Endothelial cell of umbilical vein (primary cell): ENCODE results near the gene TPCN2. TPM values are rescaled to one million over a fixed set of nuclear protein-coding genes. Genes with fewer than 3 reads are reported as not detected.

Experiments
- BruUV-seq: library from RNA; stranded (reverse); fragments of 400-500 nt; replicated peaks from 2 replicates; lab custom pipeline; 2021; lab: Mats Ljungman, UMichigan
- CTCF ChIA-PET: fragments of 300-600, 350-600 bp; sonication (Branson Sonifier 250); formaldehyde crosslinking; loops from one replicate; lab custom pipeline; 2021; ENCODE audit warnings: antibody characterized with exemption, inconsistent platforms; lab: Charles Lee
- POLR2A ChIA-PET: fragments of 300-600, 350-600 bp; sonication (Branson Sonifier 250); formaldehyde crosslinking; loops from one replicate; lab custom pipeline; 2021; ENCODE audit warnings: antibody characterized with exemption, inconsistent platforms; lab: Charles Lee
- DNase-seq: peaks from one replicate; pipeline ENCODE4 v3.0.0-alpha.2; 2011; ENCODE audit warnings: low read depth, low spot score
- FAIRE-seq: peaks from 2 replicates; lab custom pipeline; 2011; peaks lifted over from hg19 to GRCh38; lab: Jason Lieb, UNC
- H2AFZ ChIP-seq: 2 replicates; pipeline ENCODE4 v1.6.0; 2012; ENCODE audit warnings: low read depth, low read length, control low read depth, inconsistent platforms
- H3K27ac ChIP-seq: 2 replicates; pipeline ENCODE4 v1.5.1; 2011; ENCODE audit warnings: low read depth, mild to moderate bottlenecking, control low read depth, low read length, moderate library complexity; ENCODE audit not compliant: insufficient read depth
- H3K27me3 ChIP-seq, 2 experiments: 2 replicates each; pipeline versions ENCODE4 v1.6.0 to v1.6.1; 2011; ENCODE audit warnings: low read length in 2 of 2, mixed read lengths in 1 of 2; ENCODE audit not compliant: control insufficient read depth in 2 of 2, insufficient read depth in 2 of 2
- H3K36me3 ChIP-seq, 2 experiments: 2 replicates in 1 of 2; 3 replicates in 1 of 2; pipeline ENCODE4 v1.5.1; 2011; ENCODE audit warnings: low read length in 2 of 2, mild to moderate bottlenecking in 1 of 2, moderate library complexity in 1 of 2; ENCODE audit not compliant: control insufficient read depth in 2 of 2, insufficient read depth in 2 of 2; ENCODE audit errors: extremely low read depth in 1 of 2
- H3K4me1 ChIP-seq: 3 replicates; pipeline ENCODE4 v1.5.1; 2011; ENCODE audit warnings: mild to moderate bottlenecking, low read length; ENCODE audit not compliant: control insufficient read depth, insufficient read depth; ENCODE audit errors: extremely low read depth
- H3K4me2 ChIP-seq: 2 replicates; pipeline ENCODE4 v1.6.1; 2011; ENCODE audit warnings: low read length, control low read depth, mixed read lengths; ENCODE audit not compliant: insufficient read depth
- H3K4me3 ChIP-seq, 3 experiments: fragments of 200-600 bp in 1 of 3; sonication (generic), shearing (Covaris generic) in 1 of 3; replicated peaks in 1 of 3; 2 replicates each; pipeline ENCODE4 v1.5.1; 2011 to 2016; ENCODE audit warnings: control low read depth in 3 of 3, low read length in 3 of 3, mild to moderate bottlenecking in 2 of 3, inconsistent platforms in 1 of 3, low read depth in 1 of 3, moderate library complexity in 1 of 3; ENCODE audit not compliant: insufficient read depth in 1 of 3
- H3K79me2 ChIP-seq: 2 replicates; pipeline ENCODE4 v1.6.0; 2012; ENCODE audit warnings: low read length, inconsistent platforms; ENCODE audit not compliant: control insufficient read depth, insufficient read depth
- H3K9ac ChIP-seq: replicated peaks from 2 replicates; pipeline ENCODE3; 2011; ENCODE audit warnings: low read length, control low read depth; ENCODE audit not compliant: insufficient read depth; ENCODE audit errors: extremely low read depth
- H3K9me1 ChIP-seq: replicated peaks from 3 replicates; pipeline ENCODE4 v1.6.0; 2011; ENCODE audit warnings: mild to moderate bottlenecking, low read length; ENCODE audit not compliant: control insufficient read depth, insufficient read depth; ENCODE audit errors: extremely low read depth
- H3K9me3 ChIP-seq: replicated peaks from 2 replicates; pipeline ENCODE4 v1.5.1; 2012; ENCODE audit warnings: low read length, inconsistent platforms; ENCODE audit not compliant: control insufficient read depth, insufficient read depth
- H4K20me1 ChIP-seq: replicated peaks from 2 replicates; pipeline ENCODE3; 2011; ENCODE audit warnings: mild to moderate bottlenecking, low read length; ENCODE audit not compliant: control insufficient read depth, insufficient read depth; ENCODE audit errors: extremely low read depth
- EZH2 ChIP-seq: IDR thresholded peaks from 2 replicates; pipeline ENCODE4 v1.6.1; 2012; ENCODE audit warnings: borderline replicate concordance, low read depth, mild to moderate bottlenecking, moderate library complexity, low read length, inconsistent platforms; ENCODE audit not compliant: severe bottlenecking
- FOS ChIP-seq: IDR thresholded peaks from 2 replicates; pipeline ENCODE4 v1.6.1; 2011; ENCODE audit warnings: mild to moderate bottlenecking, low read length, moderate library complexity, borderline replicate concordance; ENCODE audit not compliant: insufficient read depth
- GATA2 ChIP-seq: IDR thresholded peaks from 2 replicates; pipeline ENCODE4 v1.7.0; 2011; ENCODE audit warnings: low read depth, mild to moderate bottlenecking, moderate library complexity, mixed read lengths, low read length; ENCODE audit not compliant: insufficient read length, insufficient read depth
- JUN ChIP-seq: IDR thresholded peaks from 2 replicates; pipeline ENCODE4 v1.6.1; 2011; ENCODE audit warnings: borderline replicate concordance, low read depth; ENCODE audit not compliant: insufficient read length, insufficient read depth
- MYC ChIP-seq: IDR thresholded peaks from one replicate; pipeline ENCODE4 v1.6.1; 2011; ENCODE audit warnings: mild to moderate bottlenecking, low read depth, low read length
- POLR2A ChIP-seq: IDR thresholded peaks from 2 replicates; pipeline ENCODE4 v1.6.1; 2012; ENCODE audit warnings: low read depth, mild to moderate bottlenecking, control low read depth, low read length
- POLR2AphosphoS5 ChIP-seq: IDR thresholded peaks from 2 replicates; pipeline ENCODE4 v1.6.1; 2012; ENCODE audit warnings: low read depth, mild to moderate bottlenecking, control low read depth, low read length, moderate library complexity; ENCODE audit not compliant: insufficient read depth
- dilution Hi-C: fragments of 300-500 bp; cut with MboI; formaldehyde crosslinking; loops from one replicate; pipeline ENCODE4 v1.15.0; 2019; ENCODE audit warnings: low sequenced_read_pairs; ENCODE audit not compliant: extremely low pct_ligation_motif_present
- intact Hi-C: fragments of 100-400 bp; cut with micrococcal nuclease; formaldehyde crosslinking; loops from one replicate; pipeline ENCODE4 v1.10.0; 2022
- polyA plus RNA-seq, 4 experiments: library from polyadenylated mRNA; depleted of rRNA in 3 of 4; stranded (reverse) in 3 of 4; unstranded in 1 of 4; fragments of >200 nt; gene quantifications; 2 replicates each; pipeline versions ENCODE4 v1.2.1 to v1.2.3, GENCODE V29; 2011 to 2012; ENCODE audit warnings: missing spikeins in 1 of 4
- total RNA-seq: library from RNA; stranded (reverse); gene quantifications from 2 replicates; pipeline ENCODE4 v1.2.3, GENCODE V29; 2021
- TF ChIP-seq, protein P1 (sequence below): IDR thresholded peaks from 2 replicates; pipeline ENCODE4 v1.6.1; 2011; ENCODE audit not compliant: insufficient read depth, insufficient read length
- TF ChIP-seq, protein P2 (sequence below), 2 donors: IDR thresholded peaks; 1 replicate in 1 of 2; 2 replicates in 1 of 2; pipeline ENCODE4 v1.5.1; 2011; ENCODE audit warnings: low read length in 2 of 2, mild to moderate bottlenecking in 2 of 2, moderate library complexity in 2 of 2, control low read depth in 1 of 2, inconsistent platforms in 1 of 2, low read depth in 1 of 2; ENCODE audit not compliant: insufficient read depth in 1 of 2; ENCODE audit errors: extremely low read depth in 1 of 2

The TPCN2 gene
- total and polyA plus RNA-seq, 2 donors (not counting 3 experiments of a cell fraction or from before 2014, with no cell fraction given): 10.3 to 13.4 TPM

DNA sequence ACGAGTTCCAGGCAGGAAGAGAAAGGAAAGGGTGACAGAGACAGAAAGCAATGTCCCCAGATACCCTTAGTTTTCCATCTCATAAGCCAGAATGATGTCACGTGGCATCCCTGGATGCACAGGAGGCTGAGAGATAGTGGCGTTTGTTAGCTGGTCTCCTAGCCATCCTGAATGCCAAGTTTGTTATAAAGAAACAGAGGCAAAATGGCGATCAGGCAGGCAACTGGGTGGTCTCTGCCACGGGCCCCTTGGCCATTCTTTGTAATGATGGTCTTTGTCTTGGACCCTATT, 112.3 kb downstream of the TPCN2 start:
- POLR2A ChIA-PET: no interaction called here
- CTCF ChIA-PET: no interaction called here
- BruUV-seq: no TSS peak

More for the DNA sequence above, 112.3 kb downstream of the TPCN2 start:
- DNase-seq (no peak), FAIRE-seq (no peak)
- no peaks in the 10 kb centered on the region for H3K9me1 ChIP-seq
- intact Hi-C loops (no loop called here), dilution Hi-C loops (no loop called here)
- H3K36me3 ChIP-seq: no peaks in the 10 kb centered on the region
- H3K4me2 ChIP-seq: no peak overlapping the region
- no peak overlapping the region for H2AFZ ChIP-seq
- no peaks in the 10 kb centered on the region for H3K79me2 ChIP-seq
- no peak overlapping the region for H3K9ac ChIP-seq
- peaks cover under 1% of the 10 kb centered on the region for H3K4me1 ChIP-seq
- TF ChIP-seq GATA2: no peak
- no peak for TF ChIP-seq FOS
- no peak for TF ChIP-seq JUN
- no peak for TF ChIP-seq POLR2AphosphoS5
- no peak for TF ChIP-seq POLR2A
- TF ChIP-seq, protein P1, sequence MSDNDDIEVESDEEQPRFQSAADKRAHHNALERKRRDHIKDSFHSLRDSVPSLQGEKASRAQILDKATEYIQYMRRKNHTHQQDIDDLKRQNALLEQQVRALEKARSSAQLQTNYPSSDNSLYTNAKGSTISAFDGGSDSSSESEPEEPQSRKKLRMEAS: no peak
- TF ChIP-seq, protein P2, sequence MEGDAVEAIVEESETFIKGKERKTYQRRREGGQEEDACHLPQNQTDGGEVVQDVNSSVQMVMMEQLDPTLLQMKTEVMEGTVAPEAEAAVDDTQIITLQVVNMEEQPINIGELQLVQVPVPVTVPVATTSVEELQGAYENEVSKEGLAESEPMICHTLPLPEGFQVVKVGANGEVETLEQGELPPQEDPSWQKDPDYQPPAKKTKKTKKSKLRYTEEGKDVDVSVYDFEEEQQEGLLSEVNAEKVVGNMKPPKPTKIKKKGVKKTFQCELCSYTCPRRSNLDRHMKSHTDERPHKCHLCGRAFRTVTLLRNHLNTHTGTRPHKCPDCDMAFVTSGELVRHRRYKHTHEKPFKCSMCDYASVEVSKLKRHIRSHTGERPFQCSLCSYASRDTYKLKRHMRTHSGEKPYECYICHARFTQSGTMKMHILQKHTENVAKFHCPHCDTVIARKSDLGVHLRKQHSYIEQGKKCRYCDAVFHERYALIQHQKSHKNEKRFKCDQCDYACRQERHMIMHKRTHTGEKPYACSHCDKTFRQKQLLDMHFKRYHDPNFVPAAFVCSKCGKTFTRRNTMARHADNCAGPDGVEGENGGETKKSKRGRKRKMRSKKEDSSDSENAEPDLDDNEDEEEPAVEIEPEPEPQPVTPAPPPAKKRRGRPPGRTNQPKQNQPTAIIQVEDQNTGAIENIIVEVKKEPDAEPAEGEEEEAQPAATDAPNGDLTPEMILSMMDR (IDR thresholded peaks at IDR 0.05; ENCODE audit: extremely low read depth in 1 of 2, insufficient read depth in 1 of 2, low read depth in 1 of 2, low read length in 2 of 2): no peak
- TF ChIP-seq MYC: no peak
- no peak for TF ChIP-seq EZH2
- H3K4me3 ChIP-seq: no peak overlapping the region
- no peak overlapping the region for H3K27ac ChIP-seq
- H3K27me3 ChIP-seq: no peaks in the 10 kb centered on the region
- H3K9me3 ChIP-seq: no peaks in the 10 kb centered on the region
- H4K20me1 ChIP-seq: no peaks in the 10 kb centered on the region
